SK-N-SH treated with all-trans-retinoic acid at 6 μM for 48 hours (cell line): ENCODE results near the gene ADCY9.

Experiments used
- ATAC-seq: fragments of 200-7000 bp; cut with Tn5 transposase; 3 replicates; pipeline ENCODE4 v1.9.1; 2020; ENCODE audit warnings: mild to moderate bottlenecking, moderate library complexity
- ARNTL ChIP-seq: fragments of 450-650 bp; formaldehyde crosslinking; IDR thresholded peaks from 2 replicates; pipeline ENCODE4 v1.5.0; 2020; ENCODE audit warnings: low read depth, mild to moderate bottlenecking, moderate library complexity, borderline replicate concordance
- BACH2 ChIP-seq: fragments of 250-450 bp; sonication (Bioruptor Pico); IDR thresholded peaks from 2 replicates; pipeline ENCODE4 v1.9.0; 2021; ENCODE audit warnings: mild to moderate bottlenecking, borderline replicate concordance
- CSDC2 ChIP-seq: fragments of 250-450 bp; sonication (Bioruptor Pico); IDR thresholded peaks from 2 replicates; pipeline ENCODE4 v1.5.0; 2020; ENCODE audit warnings: mild to moderate bottlenecking, moderate library complexity
- ESRRG ChIP-seq: fragments of 250-450 bp; sonication (Bioruptor Pico); IDR thresholded peaks from 2 replicates; pipeline ENCODE4 v1.6.1; 2021; ENCODE audit warnings: mild to moderate bottlenecking
- ISL1 ChIP-seq: fragments of 250-450 bp; sonication (Bioruptor Pico); IDR thresholded peaks from 2 replicates; pipeline ENCODE4 v2.1.2; 2022; ENCODE audit warnings: mild to moderate bottlenecking, moderate library complexity
- PPARA ChIP-seq: fragments of 250-450 bp; sonication (Bioruptor Pico); IDR thresholded peaks from 2 replicates; pipeline ENCODE4 v1.5.0; 2020; ENCODE audit warnings: mild to moderate bottlenecking, borderline replicate concordance
- RARB ChIP-seq: fragments of 250-450 bp; sonication (Bioruptor Pico); IDR thresholded peaks from 2 replicates; pipeline ENCODE4 v1.8.0; 2021; ENCODE audit warnings: mild to moderate bottlenecking, moderate library complexity
- TCF4 ChIP-seq: fragments of 250-450 bp; sonication (Bioruptor Pico); IDR thresholded peaks from 2 replicates; pipeline ENCODE4 v1.8.0; 2021; ENCODE audit warnings: mild to moderate bottlenecking, moderate library complexity, borderline replicate concordance
- TOX ChIP-seq: fragments of 250-450 bp; sonication (Bioruptor Pico); IDR thresholded peaks from 2 replicates; pipeline ENCODE4 v1.8.0; 2021; ENCODE audit warnings: mild to moderate bottlenecking, moderate library complexity, borderline replicate concordance
- ZC3H10 ChIP-seq: fragments of 250-450 bp; sonication (Bioruptor Pico); IDR thresholded peaks from 2 replicates; pipeline ENCODE4 v1.5.1; 2021; ENCODE audit warnings: mild to moderate bottlenecking, moderate library complexity
- ZFP3 ChIP-seq: fragments of 250-450 bp; sonication (Bioruptor Pico); IDR thresholded peaks from 2 replicates; pipeline ENCODE4 v1.5.0; 2020; ENCODE audit warnings: mild to moderate bottlenecking, moderate library complexity
- ZNF8 ChIP-seq: fragments of 450-650 bp; formaldehyde crosslinking; IDR thresholded peaks from 2 replicates; pipeline ENCODE4 v1.5.0; 2020; ENCODE audit warnings: mild to moderate bottlenecking, moderate library complexity
- TF ChIP-seq, protein P1 (sequence below): fragments of 250-450 bp; sonication (Bioruptor Pico); IDR thresholded peaks from 2 replicates; pipeline ENCODE4 v1.5.1; 2020; ENCODE audit warnings: low read depth, mild to moderate bottlenecking, moderate library complexity
- TF ChIP-seq, protein P2 (sequence below): fragments of 250-450 bp; sonication (Bioruptor Pico); IDR thresholded peaks from 2 replicates; pipeline ENCODE4 v1.8.0; 2020; ENCODE audit warnings: mild to moderate bottlenecking, moderate library complexity, borderline replicate concordance

ADCY9 gene

DNA sequence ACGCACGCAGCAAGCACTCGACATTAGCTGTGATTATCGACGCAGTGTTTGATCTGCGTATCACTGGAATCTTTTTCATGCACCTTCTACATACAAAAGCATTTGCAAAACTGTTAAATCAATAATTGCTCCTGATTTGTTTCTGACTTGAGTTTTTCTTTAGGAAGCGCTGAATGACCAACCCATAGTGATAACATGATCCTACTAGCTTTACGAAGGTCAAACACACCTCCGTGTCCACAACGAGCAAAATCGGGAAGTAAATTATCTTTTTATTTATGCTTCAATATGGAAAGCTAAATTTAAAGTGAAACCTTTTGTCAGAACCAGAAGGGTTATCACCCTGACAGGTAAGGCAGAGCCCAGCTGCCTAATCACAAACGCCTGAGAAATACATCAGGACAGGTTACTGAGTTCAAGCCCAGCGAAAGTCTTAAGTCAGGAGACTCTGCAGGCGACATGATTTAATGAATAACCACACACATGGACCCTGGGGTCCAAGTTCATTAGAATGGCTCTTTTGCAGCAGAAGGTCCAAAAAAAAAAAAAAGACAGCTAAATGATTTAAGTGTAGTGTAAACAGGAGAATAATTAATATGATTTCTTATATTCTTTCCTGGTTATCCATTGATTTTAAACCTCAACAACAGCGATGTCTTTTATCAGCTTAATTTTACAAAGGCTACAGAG lies 104.2 kb downstream of the ADCY9 start:
- TF ChIP-seq ZFP3 (CRISPR knock-in tag) (no peak), ZC3H10 (no peak), RARB (CRISPR knock-in tag) (no peak), TOX (CRISPR knock-in tag) (no peak), PPARA (CRISPR knock-in tag) (no peak)
- no peak for ATAC-seq

DNA sequence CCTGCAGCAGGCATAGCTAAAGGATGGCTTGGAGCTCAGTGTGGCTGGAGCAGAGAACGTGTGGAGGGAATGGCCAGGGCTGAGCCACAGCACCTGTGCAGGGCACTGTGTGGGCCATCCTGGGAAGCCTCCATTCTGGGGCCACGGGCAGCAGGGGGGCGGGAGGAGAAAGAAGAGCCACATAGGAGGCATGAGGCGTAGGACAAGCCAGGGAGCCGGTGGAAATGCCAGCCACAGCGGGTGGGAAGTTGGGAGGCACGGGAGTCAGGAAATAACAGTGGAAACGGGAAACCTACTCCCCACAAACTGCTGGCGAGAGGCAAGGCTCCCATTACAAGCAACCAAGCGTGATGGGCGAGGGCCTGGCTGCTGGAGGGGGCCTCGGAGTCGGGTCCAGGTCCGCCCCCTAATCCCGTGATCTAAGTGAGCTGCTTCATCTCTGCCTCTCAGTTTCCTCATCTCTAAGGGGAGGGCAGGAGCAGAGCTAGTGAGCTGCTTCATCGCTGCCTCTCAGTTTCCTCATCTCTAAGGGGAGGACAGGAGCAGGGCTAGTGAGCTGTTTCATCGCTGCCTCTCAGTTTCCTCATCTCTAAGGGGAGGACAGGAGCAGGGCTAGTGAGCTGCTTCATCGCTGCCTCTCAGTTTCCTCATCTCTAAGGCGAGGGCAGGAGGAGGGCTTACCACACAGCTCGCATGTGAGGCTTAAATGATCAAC lies 104.9 kb downstream of the ADCY9 start:
- ATAC-seq: no peak
- TF ChIP-seq, protein P1, sequence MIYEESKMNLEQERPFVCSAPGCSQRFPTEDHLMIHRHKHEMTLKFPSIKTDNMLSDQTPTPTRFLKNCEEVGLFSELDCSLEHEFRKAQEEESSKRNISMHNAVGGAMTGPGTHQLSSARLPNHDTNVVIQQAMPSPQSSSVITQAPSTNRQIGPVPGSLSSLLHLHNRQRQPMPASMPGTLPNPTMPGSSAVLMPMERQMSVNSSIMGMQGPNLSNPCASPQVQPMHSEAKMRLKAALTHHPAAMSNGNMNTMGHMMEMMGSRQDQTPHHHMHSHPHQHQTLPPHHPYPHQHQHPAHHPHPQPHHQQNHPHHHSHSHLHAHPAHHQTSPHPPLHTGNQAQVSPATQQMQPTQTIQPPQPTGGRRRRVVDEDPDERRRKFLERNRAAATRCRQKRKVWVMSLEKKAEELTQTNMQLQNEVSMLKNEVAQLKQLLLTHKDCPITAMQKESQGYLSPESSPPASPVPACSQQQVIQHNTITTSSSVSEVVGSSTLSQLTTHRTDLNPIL (CRISPR knock-in tag): no peak
- TF ChIP-seq ZFP3 (CRISPR knock-in tag) (no peak), CSDC2 (no peak), BACH2 (CRISPR knock-in tag) (no peak)

DNA sequence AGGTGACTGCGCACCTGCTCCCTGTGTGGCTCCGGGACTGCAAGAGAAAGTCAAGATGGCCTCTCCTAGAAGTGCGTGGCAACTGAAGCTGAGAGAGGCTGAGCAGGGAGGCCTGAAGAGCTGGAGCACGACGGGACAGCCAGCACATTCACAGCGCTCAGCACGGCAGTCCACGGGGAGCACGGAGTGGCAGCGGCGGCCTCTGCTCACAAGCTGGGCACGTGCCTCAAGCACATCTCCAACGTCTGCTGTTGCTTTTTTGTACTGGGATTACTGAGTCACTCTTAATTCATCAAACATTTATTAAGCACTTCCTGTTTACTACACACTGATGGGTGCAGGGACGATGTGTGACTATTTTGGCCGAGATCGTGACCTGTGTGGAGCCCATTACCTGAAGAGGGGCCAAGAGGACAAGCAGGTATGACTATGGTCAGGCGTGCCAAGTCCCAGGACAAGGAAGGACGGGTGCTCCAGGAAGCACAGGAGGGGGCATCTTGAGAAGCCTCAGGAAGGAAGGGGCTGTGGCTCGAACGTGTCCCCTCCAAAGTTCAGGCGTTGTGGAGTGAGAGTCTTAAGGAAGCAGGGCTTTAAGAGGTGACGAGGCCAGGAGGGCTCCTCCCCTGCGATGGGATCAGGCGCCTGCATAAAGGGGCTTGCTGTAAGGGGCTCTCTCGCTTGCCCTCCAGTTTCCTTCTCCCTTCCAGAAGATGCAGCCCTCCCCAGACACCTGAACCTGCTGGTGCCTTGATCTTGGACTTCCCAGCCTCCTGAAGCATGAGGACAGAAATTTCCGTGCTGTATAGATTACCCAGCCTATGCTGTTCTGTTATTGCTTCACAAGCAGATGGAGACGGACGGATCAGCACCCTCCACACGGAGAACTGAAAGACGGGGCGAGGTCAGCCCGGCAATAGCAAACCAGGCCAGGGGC lies 105.8 kb downstream of the ADCY9 start:
- ATAC-seq: no peak
- TF ChIP-seq BACH2 (CRISPR knock-in tag) (no peak), ZC3H10 (no peak), ESRRG (CRISPR knock-in tag) (no peak), TCF4 (CRISPR knock-in tag) (no peak), ZNF8 (no peak), ZFP3 (CRISPR knock-in tag) (no peak), ISL1 (no peak), RARB (CRISPR knock-in tag) (no peak), ARNTL (CRISPR knock-in tag) (no peak)
- TF ChIP-seq, protein P2, sequence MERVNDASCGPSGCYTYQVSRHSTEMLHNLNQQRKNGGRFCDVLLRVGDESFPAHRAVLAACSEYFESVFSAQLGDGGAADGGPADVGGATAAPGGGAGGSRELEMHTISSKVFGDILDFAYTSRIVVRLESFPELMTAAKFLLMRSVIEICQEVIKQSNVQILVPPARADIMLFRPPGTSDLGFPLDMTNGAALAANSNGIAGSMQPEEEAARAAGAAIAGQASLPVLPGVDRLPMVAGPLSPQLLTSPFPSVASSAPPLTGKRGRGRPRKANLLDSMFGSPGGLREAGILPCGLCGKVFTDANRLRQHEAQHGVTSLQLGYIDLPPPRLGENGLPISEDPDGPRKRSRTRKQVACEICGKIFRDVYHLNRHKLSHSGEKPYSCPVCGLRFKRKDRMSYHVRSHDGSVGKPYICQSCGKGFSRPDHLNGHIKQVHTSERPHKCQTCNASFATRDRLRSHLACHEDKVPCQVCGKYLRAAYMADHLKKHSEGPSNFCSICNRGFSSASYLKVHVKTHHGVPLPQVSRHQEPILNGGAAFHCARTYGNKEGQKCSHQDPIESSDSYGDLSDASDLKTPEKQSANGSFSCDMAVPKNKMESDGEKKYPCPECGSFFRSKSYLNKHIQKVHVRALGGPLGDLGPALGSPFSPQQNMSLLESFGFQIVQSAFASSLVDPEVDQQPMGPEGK (CRISPR knock-in tag): no peak

DNA sequence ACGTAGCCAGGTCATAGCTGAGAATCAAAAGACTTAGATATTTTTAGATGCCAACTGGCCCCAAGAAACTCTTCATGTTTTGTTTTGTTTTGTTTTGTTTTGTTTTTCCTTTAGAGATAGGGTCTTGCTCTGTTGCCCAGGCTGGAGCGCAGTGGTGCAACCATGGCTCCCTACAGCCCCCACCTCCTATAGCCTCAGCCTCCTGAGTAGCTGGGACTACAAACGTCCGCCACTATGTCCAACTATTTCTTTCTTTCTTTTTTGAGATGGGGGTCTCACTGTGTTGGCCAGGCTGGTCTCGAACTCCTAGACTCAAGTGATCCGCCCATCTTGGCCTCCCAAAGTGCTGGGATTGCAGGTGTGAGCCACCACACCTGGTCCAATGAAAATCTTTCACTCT lies 107.1 kb downstream of the ADCY9 start:
- no peak for ATAC-seq
- TF ChIP-seq ZFP3 (CRISPR knock-in tag): no peak
- no peak for TF ChIP-seq TCF4 (CRISPR knock-in tag)
- TF ChIP-seq CSDC2: no peak
- no peak for TF ChIP-seq ESRRG (CRISPR knock-in tag)
- no peak for TF ChIP-seq ZNF8
- no peak for TF ChIP-seq ISL1
- TF ChIP-seq RARB (CRISPR knock-in tag): no peak

DNA sequence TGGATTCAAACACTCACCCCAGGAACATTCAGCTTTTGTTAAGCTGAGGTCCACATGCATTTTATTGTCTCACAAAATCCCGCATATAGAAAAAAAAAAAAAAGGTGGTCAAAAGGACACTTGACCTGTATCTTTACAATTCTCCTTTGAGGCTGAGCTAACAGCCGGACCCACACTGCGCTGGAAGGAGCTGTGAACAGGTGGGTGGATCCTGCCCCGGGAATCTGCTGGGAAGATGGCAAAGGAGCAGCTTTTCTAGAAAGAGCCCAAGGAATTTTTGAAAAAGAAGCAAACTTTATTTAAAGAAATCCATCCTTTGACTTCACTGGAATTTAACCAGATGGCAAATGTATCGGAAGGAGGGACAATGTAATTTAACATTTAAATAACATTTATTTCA lies 108.1 kb downstream of the ADCY9 start:
- TF ChIP-seq, protein P1 (CRISPR knock-in tag): no peak
- no peak for TF ChIP-seq RARB (CRISPR knock-in tag)
- TF ChIP-seq, protein P2 (CRISPR knock-in tag): no peak
- TF ChIP-seq ZFP3 (CRISPR knock-in tag): no peak
- TF ChIP-seq PPARA (CRISPR knock-in tag): no peak
- TF ChIP-seq, all 23 proteins: peak for 0
- no peak for ATAC-seq
